Nucleus accumbens (tissue), 56 donors: ENCODE results near the gene ARL6IP5.

ENCODE experiments used
- DNase-seq, 56 donors: peaks; one replicate each; lab custom pipeline; 2025; lab: John Stamatoyannopoulos, UW

The ARL6IP5 gene

DNA sequence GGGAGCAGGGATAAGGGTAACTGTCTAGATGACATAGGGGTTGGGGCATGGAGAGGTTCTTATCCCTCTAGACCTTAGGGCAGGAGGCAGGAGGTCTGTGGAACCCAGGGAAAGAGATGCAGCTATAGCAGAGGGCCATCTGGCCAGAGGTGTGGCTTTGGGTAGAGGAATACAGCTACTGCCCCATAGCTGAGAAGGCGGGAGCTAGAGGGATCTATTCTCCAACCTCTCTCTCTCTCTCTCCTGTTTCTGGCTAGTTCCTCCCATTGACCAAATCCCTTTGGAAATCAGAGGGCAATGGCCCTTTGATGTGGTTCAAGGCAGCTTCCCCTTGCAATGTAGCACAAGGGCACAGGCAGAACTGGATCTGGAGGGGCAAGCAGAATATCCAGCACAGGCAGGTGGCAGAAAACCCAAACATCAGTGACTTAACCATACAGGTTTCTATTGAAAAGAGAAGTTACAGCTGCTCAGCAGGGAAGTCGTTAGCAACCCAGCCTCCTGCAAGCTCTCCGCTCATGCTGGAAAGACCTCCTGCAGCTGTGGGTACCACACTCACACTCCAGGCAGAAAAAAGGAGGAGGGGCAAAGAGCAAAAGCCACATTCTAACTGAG is 60.0 kb downstream of the ARL6IP5 start:
- no peak for DNase-seq

DNA sequence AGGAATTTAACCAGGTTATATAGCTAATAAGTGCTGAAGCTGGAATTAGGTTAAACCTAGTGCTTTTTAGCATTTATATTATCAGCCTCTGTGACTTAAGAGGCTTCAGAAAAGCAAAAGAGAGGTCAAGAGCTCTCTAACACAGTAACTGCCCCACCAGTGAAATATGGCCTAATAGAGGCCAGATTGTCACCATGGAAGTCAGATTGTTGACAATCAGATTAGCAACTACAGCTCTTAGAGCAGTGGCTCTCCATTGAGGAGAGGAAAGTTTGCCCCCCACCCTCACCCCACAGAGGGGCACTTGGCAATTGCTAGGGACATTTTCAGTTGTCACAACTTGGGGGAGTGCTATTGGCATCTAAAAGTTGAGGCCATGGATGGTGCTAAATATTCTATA is 61.0 kb downstream of the ARL6IP5 start:
- DNase-seq, result no peak

DNA sequence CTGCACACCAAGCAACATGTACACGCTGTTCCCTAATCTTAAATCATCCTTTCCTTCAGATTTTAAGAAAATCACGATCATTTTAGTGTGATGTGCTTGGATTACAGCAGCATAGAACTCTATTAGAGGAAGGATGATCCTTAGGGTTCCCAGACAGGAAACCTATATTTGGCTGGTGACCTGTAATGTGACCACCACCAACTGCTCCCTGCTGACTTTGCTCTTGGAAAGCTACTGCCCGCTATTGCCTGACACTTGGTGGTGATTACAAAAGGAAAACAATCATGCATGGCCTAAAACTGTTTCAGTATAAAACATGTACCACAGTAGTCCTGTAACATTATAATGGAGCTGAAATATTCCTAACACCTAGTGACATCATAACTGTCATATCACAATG is 64.8 kb downstream of the ARL6IP5 start:
- no peak for DNase-seq
